NCI-H2196 treated with DMSO at 0.1 percent for 48 hours (cell line): ENCODE results near the gene UBL3.
A peak's percentile ranks its signal among the peaks of the same experiment; 100 is the strongest.

ENCODE experiments used
- DNase-seq: peaks from one replicate; lab custom pipeline; 2025; ENCODE audit not compliant: unreplicated experiment; lab: John Stamatoyannopoulos, UW

Gene UBL3, protein sequence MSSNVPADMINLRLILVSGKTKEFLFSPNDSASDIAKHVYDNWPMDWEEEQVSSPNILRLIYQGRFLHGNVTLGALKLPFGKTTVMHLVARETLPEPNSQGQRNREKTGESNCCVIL

DNA sequence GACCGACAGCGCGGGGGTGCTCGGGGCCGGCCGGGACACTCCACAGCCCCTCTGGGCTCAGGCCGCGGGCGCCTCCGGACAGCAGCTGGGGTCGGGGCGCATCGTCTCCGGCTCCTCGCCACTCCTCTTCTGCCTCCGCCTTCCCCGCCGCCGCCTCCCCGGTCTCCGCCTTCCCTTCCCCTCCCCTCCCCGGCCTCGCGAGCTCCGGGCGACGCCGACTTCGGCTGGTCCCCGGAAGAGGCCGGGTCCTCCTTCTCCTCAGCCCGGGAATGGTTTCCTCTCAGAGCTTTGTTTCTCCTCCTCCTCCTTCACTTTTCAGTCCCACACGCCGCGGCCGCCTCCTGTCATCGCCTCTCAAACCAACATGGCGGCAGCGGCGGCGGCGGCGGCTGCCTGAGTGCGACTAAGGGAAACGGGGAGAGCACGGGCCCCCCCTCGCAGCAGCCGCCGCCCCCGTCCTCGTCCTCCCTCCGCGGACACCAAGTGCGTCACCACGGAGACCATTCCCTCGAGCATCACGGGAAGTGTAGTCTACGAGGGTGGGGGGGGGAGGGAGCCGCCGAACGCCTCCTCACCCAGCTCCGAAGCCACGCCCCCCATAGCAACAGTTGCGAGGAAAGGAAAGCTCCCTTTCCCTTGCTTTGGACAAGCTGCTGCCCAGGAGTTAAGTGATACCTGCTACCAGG, at the start of gene UBL3:
UBL3 (minus strand) TSS at position 405 of the 686 bp plus-strand sequence. CDS start 1,079 bp downstream, outside the sequence.
- peak; percentile 67 for DNase-seq

DNA sequence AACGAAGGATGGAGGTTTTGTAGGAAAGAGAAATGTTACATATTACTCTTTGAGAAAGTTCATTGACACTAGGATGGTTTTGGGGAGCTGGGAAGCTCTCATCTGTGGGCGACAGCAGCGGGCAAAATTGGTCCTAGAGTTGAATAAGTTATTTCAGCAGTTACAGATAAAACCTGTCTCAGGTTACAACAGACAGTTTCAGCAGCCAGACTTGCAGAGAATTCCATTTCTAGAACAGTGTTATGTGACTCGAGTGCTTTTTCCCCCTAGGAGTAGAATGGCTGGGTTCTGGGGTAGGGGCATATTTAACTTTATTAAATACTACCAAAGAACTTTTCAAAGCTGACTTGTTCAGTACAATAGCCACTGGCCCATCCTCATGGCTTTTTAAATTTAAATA, 46.7 kb upstream of the UBL3 start:
- no peak for DNase-seq

DNA sequence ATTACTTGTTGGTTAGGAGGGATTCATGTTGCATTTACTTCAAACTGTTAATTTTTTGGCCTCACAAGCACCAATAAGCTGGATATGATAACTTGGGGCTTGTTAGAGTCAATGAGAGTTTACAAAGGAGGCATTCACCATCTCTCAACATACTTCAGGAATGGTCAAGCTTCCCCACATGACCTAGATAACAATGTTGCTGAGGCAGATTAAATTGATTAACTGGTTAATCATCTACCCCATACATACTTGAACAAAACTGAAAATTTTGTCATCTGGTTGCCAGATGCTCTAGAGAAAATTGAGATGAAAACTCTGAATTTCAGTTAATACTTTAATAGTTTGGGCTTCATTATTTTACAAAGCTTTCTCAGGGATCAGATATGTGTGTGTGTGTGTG, 43.0 kb upstream of the UBL3 start:
- no peak for DNase-seq

DNA sequence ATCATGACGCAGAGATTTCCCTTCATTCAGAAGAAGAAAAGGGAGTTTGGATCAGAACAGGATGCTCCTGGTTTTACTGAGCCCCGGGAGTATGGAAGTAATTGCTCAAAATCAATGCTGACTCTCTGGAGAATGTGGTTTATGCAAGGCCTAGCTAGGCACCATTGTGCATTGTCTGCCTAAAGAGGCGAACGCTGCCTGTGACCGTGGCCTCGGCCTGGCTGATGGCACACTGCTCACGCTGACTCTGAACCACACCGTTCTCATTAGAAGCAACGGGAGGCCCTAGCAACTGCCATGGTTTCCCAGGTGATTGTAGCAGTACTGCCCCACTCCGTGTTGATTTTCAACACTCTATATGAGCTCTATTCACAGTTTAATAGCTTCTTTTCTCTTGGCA, 41.7 kb upstream of the UBL3 start:
- no peak for DNase-seq

DNA sequence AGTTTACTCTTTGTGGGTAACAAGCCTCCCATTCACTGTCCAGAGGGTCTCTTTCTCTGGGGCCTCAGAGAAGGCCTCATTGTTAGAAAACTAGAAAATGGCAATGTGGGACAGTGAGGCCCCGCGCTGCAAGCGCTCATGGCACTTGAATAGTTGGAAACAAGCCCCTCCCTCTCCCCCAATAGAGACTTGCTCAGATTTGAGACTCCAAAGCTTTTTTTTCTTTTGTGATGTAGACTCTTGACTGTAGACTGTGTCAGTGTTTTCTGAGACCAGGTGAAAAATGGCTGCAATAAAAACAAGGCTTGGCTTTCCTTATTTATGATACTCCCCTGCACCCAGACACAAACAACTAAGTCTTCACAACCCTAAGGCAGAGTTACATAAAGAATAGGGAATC, 38.7 kb upstream of the UBL3 start:
- no peak for DNase-seq

DNA sequence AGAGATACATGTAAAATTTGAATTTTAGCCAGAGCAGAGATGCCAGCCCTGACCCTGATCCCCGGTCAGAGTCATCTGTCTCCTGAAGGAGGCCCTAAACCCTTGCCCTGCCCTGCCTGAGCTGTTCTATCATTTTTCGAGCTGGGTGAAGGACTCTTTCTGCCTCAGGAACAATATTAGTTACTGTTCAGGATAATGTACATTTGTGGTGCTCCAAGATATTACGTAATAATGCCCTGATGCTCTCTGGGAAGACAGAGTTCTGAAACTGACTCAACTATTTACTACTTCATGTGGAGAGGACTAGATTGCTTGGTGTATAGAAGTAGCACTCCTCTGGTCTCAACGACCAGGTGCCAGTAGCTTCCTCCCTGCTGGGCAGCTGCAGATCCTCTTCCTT, 37.9 kb upstream of the UBL3 start:
- DNase-seq: no peak

DNA sequence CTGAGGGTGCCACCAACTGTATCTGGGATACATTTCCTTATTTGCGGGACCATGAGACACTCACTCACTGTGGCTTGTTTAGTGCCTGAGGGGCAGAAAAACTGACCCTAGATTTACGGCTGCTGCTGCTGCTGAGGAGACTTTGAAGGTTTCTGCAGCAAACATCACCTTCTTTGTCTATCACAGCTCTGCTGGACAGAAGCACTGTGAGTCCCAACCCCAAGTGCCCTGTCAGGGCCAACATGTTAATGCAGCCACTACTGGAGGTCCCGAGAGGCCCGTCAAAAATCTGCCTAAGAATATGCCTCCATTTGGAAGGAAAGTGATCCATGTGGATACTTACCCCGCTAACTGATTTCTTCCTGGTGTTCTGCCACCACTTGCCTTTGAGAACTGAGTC, 37.3 kb upstream of the UBL3 start:
- DNase-seq: no peak

DNA sequence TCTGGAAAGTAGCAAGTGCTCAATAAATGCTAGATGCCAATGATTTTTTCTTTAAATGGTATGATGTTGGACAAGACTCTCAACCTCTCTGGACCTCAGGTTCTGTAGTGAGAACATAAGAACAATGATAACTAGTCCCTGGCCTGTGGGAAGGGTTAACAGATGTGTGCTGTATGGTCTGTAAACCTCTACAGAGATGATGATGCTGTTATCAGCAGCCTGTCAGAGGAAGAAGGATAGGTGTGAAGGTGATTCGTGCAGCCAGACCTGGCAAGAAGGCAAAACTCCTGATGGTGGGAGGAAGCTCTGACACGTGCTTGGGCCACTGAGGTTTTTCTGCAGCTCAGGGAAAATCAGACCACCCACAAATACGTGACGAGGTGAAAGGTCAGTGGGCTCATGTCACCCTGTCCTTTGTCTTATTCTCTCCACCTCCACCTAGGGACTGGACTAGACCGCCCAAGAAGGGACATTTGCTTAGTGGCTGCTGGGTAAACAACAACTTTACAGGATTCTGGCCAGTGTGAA, 36.7 kb upstream of the UBL3 start:
- DNase-seq: no peak

DNA sequence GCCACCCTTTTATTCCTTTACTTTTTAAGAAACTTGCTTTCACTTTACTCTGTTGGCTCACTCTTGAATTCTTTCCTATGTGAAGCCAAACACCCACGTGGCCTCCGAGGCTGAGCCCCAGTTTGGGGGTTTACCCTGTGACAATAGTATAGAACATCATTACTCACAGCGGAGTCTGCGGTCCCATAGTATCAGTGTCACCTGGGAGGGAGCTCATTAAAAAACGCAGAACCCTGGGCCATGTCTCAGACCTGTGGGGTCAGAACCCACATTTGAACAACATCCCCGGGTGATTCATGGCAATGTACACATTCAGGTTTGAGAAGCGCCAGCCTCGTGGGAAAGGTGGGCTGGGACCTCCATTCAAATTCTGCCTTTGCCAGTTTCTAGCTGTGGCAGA, 36.0 kb upstream of the UBL3 start:
- DNase-seq: no peak

DNA sequence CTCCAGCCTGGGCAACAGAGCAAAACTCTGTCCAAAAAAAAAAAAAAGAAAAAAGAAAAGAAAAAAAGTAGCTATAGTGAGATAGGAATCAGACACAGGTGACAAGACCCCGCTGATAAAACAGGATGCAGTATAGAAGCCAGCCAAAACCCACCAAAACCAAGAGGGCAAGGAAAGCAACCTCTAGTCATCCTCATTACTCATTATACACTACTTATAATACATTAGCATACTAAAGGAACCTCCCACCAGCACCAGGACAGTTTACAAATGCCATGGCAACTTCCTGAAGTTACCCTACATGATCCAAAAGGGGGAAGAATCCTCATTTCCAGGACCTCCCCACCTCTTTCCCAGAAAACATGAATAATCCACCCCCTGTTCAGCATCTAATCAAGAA, 35.6 kb upstream of the UBL3 start:
- DNase-seq: no peak

DNA sequence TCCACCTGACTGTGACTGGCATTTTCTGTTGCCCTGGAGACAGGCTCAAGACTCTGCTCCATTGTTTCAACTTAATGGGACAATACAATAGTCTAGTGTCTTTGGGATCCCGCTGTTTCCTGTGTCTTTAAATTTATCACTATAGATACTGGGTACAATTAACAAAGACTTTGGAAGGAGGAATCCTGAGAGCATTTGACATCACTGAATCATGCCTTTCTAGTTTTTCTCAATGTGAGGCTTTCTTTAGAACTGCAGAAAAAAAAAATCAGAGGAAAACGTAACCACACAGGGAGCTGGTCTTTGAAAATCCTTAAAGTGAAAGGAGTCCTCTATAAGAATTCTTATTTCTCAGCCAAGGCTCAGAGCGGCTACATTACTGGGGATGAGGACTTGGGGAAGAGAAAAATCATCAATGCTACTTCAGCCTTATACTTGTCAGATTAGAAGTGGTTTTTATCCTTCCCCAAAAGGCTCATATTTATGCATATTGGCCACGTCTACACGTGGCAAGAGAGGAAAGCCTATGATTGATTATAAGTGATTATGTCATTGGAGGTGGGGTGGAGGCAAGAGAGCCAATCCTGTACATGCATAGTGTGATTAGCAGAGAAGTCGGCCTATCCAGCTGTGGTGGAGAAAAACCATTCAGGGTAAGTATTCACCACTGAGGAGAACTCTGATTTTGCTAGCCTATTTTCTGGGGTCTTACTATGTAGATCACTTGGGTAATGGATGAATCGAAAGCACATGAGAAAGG, 34.4 kb upstream of the UBL3 start:
- no peak for DNase-seq

DNA sequence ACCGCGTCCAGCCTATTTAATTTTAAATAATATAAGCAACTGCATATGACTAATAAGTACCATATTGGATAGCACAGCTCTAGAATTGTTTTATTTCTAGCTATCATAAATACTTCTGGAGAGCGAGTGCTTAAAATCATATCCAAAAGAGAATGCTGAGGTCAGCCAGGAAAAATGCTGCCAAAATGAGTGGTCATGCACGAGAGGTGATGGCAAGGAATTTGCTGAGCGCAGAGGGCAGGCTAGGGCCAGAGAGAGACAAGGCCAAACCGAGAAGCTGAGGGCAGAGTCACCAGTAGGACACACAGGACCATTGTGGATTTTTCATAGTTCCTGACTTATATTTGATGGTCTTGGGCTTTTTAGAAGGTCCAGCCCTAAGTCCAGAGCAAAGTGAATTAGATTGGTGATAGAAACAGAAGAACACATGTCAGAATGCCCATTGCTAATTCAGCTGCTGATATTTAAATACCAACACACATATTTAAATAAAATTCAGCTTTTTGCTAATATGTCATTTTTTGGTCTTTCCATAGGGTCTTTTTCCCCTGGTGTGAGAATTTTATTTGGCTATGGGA, 33.6 kb upstream of the UBL3 start:
- no peak for DNase-seq

DNA sequence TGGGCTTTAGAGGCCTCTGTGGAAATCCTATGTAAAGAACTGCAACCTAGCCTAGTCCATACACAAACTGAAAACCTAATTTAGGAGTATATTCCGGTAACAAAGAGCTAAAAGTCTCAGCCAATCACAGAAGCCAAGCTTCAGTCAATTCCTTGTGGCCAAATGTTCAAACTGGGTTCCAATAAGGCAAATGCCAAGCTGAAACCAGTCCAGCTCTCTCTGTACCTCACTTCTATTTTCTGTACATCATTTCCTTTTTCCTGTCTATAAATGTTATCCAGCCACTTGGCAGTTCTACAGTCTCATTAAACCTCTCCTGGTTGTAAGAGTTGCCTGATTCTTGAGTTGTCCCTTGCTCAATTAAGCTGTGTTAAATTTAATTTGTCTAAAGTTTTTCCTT, 31.7 kb upstream of the UBL3 start:
- DNase-seq: no peak

DNA sequence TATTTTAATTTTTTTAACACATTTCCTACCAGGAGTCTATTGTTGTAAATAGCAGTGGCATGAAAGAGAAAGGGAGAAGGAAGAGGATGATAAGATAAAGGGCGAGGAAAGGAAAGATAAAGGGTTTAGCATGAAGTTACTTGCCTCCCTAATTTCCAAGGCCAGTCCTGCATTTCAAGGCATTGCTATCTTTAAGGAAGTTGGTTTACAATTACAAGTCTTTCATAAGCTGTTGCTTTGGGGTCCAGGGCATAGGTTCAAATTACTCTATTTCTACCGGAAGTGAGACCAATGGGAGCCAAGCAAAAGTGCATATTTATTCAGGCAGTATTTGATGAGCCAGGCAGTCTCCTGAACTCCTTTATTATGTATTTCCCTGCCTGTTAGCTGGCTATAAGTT, 27.7 kb upstream of the UBL3 start:
- DNase-seq: no peak

DNA sequence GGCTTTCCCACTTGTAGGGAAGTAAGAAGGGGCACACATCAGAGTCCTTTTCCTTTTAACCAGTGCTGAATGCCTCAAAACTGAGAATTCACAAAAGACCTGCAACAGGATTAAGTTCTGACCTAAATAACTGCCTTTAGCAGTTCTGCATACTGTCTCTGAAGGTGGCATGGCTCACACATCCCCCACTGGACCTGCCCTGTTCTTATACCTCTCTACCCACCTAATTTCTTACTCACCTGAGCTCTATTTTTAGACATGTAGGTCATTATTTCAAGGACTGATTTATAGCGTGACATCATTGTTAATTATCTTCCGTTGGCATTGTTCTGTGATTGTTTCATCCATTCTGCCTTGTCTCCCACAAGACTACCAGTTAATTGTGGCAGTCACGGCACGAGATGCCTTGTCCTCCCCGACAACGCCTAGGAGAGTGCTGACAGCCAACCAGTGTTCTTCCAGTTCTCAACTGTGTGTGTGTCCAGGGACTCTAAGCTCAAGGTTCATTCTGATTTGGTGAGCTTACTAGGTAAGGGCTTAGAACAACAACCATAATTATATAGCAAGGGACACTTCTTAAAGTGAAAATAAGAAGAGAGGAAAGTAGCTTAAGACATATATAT, 27.1 kb upstream of the UBL3 start:
- no peak for DNase-seq

DNA sequence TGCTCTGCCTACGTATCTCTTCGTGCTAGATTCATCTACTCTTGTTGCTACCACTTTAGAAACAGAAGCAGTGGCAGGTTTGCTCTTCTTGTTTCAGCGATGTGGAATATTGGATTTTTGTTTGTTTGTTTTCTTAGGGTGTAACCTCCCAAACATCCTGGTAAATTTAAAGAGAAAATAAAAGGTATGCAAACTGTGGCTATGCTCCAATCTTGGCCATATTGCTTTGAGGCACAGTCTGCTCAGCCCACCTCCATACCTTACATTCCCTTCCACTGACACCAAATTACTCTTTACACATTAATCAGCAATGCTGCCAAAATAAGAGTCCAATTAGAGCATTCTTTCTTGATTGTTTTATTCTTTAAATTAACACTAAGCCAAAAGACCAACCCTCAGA, 25.2 kb upstream of the UBL3 start:
- DNase-seq: no peak

DNA sequence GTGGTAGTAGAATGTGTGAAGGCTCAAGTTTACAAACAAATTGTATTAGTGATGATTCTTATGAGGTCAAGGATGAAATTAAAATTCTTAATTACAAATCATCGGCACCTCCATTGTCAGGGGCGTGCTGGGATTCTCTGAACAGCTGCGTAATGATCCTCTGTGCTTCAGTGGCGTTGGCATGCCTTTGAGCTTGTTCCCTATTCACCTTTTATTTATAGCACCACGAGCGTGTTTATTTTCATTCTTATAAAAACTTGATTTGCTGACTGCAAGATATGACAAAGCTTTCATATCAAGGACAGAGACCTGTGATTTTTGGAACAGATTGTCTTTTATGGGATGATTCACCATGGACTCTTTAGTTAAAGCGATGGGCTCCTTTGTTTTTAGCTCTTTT, 18.2 kb upstream of the UBL3 start:
- no peak for DNase-seq

DNA sequence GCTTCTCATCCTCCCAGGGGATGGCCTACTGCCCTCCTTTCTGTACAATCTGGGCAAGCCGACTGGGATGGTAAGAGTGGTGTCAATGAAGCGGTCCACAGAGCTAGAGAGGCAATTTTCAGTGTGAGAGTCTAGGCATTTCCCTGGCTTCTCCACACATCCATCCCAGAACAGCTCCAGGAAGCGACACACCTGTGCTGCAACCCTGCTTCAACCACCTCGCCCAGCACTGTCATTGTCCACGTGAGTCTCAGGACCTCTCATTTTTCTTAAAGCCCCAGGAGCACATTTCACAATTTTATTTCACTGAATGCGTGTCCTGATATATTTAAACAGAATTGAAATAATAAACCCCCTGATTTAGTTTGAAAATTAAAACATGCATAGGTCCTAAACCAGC, 15.5 kb upstream of the UBL3 start:
- DNase-seq: no peak

DNA sequence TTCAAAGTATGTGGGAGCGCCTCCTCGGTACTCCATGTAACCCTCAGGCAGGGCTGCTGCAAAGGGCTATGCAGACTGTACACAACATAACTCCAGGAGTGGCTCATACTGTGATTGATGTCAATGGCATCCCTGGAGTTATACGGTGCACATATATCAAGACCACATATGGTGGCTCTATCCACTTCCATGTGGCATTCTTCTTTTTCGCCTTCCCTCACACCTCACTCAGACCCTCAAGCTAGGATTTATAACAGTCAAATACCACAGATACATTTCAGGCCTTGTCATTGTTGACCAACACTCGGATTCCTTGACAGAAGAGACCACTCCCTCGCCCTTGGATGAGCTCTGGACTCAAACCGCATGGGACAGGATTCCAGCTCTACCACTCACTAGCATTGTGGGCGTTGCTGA, 11.3 kb upstream of the UBL3 start:
- DNase-seq: no peak

DNA sequence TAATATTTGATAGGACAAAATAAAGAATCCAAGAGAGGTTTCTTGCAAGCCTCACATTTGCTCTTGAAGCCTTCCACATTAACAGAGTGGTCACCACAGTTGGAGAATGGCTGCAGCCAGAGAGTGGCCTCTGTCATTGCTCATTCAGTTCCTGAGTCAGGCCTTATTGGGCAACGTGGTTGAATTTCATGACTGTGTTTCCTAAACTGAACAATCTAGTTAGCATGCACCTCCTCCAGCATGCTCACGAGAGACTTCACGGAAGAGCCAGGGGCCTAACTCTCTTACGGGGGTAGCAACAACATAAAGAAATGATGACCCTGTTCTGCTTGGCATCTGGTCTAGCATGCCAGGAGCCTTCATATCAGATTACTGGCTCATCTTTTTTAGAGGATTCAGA, 9.6 kb upstream of the UBL3 start:
- DNase-seq: no peak

DNA sequence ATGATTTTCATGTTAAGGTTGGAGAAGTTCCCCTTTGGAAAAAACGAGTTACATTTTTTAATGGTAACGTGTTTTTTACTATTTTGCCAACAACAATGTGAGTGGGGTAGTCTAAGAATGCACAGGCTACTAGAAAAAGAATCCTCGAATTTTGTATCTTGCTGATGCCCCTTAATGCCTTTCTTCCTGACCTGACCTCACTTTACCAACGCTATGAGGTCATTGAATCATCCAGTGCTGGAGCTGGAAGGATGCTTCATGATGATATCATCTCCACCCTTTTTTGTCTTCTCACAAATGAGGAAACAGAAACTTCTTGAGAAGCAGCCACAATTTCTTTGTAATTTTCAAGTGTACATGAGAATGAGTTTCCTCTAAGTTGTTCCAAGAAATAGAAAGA, 8.2 kb upstream of the UBL3 start:
- DNase-seq: no peak

DNA sequence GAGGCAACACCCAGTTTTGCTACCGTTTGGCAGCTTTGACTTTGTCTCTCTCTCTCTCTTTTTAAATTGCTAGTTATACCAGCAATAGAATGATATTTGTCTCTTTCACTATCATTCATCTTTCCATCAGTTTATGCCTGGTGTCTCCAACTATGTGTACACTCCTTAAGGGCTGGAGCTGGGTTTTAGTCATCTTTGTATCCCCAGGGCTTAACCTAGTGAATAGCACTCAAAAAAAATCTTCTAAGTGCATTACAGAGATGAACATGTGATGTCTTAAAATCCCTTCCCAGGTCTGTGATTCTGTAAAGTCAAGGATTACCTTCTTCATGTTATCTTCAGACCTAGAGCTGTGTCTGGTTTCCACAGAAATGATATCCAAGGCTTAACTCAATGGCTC, 7.8 kb upstream of the UBL3 start:
- DNase-seq: no peak
